Uterus (tissue), 4 donors: ENCODE data around the gene GGTA1. TPM values are rescaled to one million over a fixed set of nuclear protein-coding genes. Genes with fewer than 3 reads are reported as not detected.

Experiments used
- DNase-seq, 2 donors: peaks; one replicate each; pipeline ENCODE4 v3.0.0-alpha.2; 2019 to 2020
- H3K27ac ChIP-seq, 2 donors: fragments of 200-600 bp; sonication (generic); 1 replicate in 1 of 2; 2 replicates in 1 of 2; pipeline ENCODE4 v1.5.1; 2016 to 2018
- H3K27me3 ChIP-seq, 2 donors: fragments of 200-600 bp; sonication (generic); one replicate each; pipeline ENCODE4 v1.5.1; 2018 to 2019; ENCODE audit warnings: control low read depth in 1 of 2
- H3K36me3 ChIP-seq, 2 donors: fragments of 200-600 bp; sonication (generic); one replicate each; pipeline ENCODE4 v1.5.1; 2019; ENCODE audit warnings: control low read depth in 1 of 2
- H3K4me1 ChIP-seq, 2 donors: fragments of 200-600 bp; sonication (generic); one replicate each; pipeline ENCODE4 v1.5.1; 2018 to 2019; ENCODE audit warnings: control low read depth in 1 of 2
- H3K4me3 ChIP-seq, 2 donors: fragments of 200-600 bp; sonication (generic); 1 replicate in 1 of 2; 2 replicates in 1 of 2; pipeline ENCODE4 v1.5.1; 2018 to 2019; ENCODE audit warnings: mild to moderate bottlenecking in 1 of 2
- H3K9me3 ChIP-seq, 2 donors: fragments of 200-600 bp; sonication (generic); one replicate each; pipeline ENCODE4 v1.5.1; 2019; ENCODE audit warnings: control low read depth in 1 of 2
- POLR2A ChIP-seq, 2 donors: fragments of 450-650 bp; IDR thresholded peaks; one replicate each; pipeline ENCODE4 v1.6.1; 2016; ENCODE audit warnings: antibody characterized with exemption in 2 of 2, mild to moderate bottlenecking in 1 of 2, moderate library complexity in 1 of 2
- intact Hi-C: fragments of 100-400 bp; cut with DNase I; formaldehyde crosslinking; loops from one replicate; pipeline ENCODE4 v1.15.1; 2023; ENCODE audit warnings: low total_unique reads
- total RNA-seq, 4 donors: library from RNA; depleted of rRNA in 3 of 4; stranded (reverse); fragments of >200 nt in 3 of 4; gene quantifications; one replicate each; pipeline versions ENCODE4 v1.1.0 to v1.2.4, GENCODE V29; 2014 to 2023
- TF ChIP-seq, protein P1 (sequence below), 4 experiments: fragments of 200-600 bp in 2 of 4; fragments of 450-650 bp in 2 of 4; sonication (generic) in 2 of 4; IDR thresholded peaks; one replicate each; pipeline ENCODE4 v1.5.1; 2016 to 2019; ENCODE audit warnings: antibody characterized with exemption in 4 of 4, mild to moderate bottlenecking in 2 of 4, moderate library complexity in 1 of 4
- donor health status: DM: yes; HTN: yes; CAD: no.

GGTA1 gene
- total RNA-seq, 4 donors from 2014 or later, result 0.77 to 16.3 (median 6.0) TPM

DNA sequence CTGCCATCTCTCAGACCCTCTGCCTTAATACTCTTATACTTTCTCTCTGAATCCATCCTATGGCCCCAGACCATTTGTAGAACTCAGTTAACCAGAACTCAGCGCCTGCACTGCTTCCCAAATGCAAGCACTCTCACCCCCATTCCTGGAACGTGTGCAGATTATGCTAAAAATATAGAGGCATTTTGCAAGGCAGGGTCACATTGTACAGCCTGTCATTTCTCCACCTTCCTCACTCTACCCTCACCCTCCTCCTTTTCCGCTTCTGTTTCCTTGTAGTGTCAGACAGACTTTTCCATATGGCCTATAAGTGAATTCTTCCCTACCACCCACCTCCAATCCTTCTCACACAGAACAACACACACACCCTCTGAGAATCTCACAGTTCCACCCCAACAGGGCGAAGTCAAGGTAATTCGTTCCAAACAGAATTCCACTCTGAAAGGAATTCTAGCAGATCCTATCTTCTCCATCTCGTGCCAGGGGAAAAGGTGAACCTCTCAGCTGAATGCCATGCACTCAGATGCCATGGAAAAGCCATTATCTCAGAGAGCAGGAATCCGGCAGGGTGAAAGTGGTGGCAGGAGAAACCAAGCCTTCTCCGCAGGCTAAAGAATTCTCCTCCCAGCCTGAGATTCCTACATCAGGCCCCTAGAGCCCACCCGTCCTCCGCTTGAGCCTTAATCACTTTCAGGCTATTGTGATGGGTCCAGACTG lies 25.3 kb downstream of the GGTA1 start:
- TF ChIP-seq, protein P1, sequence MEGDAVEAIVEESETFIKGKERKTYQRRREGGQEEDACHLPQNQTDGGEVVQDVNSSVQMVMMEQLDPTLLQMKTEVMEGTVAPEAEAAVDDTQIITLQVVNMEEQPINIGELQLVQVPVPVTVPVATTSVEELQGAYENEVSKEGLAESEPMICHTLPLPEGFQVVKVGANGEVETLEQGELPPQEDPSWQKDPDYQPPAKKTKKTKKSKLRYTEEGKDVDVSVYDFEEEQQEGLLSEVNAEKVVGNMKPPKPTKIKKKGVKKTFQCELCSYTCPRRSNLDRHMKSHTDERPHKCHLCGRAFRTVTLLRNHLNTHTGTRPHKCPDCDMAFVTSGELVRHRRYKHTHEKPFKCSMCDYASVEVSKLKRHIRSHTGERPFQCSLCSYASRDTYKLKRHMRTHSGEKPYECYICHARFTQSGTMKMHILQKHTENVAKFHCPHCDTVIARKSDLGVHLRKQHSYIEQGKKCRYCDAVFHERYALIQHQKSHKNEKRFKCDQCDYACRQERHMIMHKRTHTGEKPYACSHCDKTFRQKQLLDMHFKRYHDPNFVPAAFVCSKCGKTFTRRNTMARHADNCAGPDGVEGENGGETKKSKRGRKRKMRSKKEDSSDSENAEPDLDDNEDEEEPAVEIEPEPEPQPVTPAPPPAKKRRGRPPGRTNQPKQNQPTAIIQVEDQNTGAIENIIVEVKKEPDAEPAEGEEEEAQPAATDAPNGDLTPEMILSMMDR (IDR thresholded peaks at IDR 0.05), result no peak
- no peak for TF ChIP-seq POLR2A (IDR thresholded peaks at IDR 0.05)
- DNase-seq, result no peak
- H3K27me3 ChIP-seq, result no peaks in the 10 kb centered on the region
- no peaks in the 10 kb centered on the region for H3K4me1 ChIP-seq
- no peaks in the 10 kb centered on the region for H3K36me3 ChIP-seq
- no peak overlapping the region for H3K4me3 ChIP-seq
- H3K9me3 ChIP-seq, result no peaks in the 10 kb centered on the region
- no peak overlapping the region for H3K27ac ChIP-seq
- intact Hi-C loops, result no loop called here

DNA sequence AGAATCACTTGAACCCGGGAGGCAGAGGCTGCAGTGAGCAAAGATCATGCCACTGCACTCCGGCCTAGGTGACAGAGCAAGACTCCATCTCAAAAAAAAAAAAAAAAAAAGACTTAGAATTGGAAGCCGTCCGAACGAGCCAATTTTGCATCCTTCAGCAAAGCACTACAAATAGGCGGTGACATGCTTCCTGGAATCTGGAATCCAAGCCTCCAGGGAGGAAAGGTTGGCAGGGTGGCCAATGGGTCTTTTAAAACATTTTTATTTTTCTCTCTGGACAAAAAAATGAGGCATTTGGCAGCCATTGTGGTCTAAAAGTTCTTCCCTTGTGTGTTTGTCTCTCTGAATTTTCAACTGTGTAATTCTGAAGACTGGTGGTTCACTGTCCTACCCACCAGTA lies 26.4 kb downstream of the GGTA1 start:
- Histone ChIP-seq H3K9me3 (no peaks in the 10 kb centered on the region), H3K4me1 (no peaks in the 10 kb centered on the region), H3K4me3 (no peak overlapping the region), H3K36me3 (no peaks in the 10 kb centered on the region), H3K27me3 (no peaks in the 10 kb centered on the region), H3K27ac (no peak overlapping the region)
- TF ChIP-seq, protein P1 (IDR thresholded peaks at IDR 0.05), result no peak
- no peak for TF ChIP-seq POLR2A (IDR thresholded peaks at IDR 0.05)
- intact Hi-C loops, result no loop called here
- no peak for DNase-seq

DNA sequence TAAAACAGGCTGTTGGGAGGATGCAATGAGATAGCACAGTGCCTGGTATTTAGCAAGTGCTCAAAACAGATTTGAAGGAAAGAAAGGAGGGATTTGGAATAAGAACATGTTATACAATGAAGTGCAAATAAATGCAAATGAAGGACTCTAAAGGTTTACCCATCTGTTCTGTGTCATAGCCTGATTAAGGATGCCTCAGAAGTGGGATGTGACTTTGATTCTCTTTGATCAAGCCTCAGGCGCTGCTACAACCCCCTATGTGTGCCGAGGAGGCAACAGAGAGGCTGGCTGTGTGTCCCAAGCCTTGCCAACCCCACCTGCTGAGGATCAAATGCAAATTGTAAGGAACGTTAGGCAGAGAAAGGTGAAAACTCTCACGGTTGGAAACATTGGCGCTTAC lies 27.2 kb downstream of the GGTA1 start:
- no peaks in the 10 kb centered on the region for H3K4me1 ChIP-seq
- no peaks in the 10 kb centered on the region for H3K27me3 ChIP-seq
- H3K9me3 ChIP-seq, result no peaks in the 10 kb centered on the region
- TF ChIP-seq POLR2A (IDR thresholded peaks at IDR 0.05), result no peak
- TF ChIP-seq, protein P1 (IDR thresholded peaks at IDR 0.05), result no peak
- H3K36me3 ChIP-seq, result no peaks in the 10 kb centered on the region
- no peak overlapping the region for H3K27ac ChIP-seq
- no peak for DNase-seq
- H3K4me3 ChIP-seq, result no peak overlapping the region
- intact Hi-C loops, result no loop called here

DNA sequence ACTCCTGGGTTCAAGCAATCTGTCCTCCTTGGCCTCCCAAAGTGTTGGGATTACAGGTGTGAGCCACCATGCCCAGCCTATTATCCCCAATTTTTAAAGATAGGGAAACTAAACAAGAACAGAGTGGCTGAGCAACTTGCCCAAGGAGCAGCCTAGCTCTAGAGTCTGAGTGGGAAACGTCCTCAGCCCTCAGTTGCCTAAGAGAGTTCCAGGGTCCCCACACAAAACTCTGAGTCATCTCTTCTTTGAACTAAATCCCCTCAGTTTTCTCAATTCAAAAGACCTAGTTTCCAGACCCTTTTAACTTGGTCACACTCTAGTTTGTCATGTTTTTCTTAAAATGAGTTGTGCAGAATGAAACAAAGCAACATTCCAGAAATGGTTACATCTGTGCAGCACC lies 33.5 kb downstream of the GGTA1 start:
- Histone ChIP-seq H3K4me1 (no peaks in the 10 kb centered on the region), H3K4me3 (no peak overlapping the region), H3K27ac (no peak overlapping the region)

DNA sequence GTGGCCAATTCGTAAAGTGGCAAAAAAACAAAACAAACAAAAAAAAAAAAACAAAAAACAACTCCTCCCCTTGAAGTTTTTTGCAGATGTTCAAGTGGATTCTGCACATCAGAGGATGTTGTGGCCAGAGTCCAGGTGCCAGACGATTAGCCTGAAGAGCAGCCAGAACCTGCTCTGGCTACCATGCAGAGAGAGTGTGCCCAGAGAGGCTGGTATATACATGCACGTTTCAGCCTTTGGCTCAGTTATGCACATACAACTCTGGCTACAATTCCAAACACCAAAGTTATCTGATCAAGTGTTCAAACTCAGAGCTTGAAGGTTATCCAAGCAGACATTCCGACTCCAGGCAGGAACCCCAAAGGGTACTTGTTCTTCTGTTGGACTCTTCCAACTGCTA lies 34.7 kb downstream of the GGTA1 start:
- H3K4me3 ChIP-seq, result no peak overlapping the region
- H3K9me3 ChIP-seq, result no peaks in the 10 kb centered on the region
- H3K36me3 ChIP-seq, result no peaks in the 10 kb centered on the region
- DNase-seq, result no peak
- no peak for TF ChIP-seq POLR2A (IDR thresholded peaks at IDR 0.05)
- TF ChIP-seq, protein P1 (IDR thresholded peaks at IDR 0.05), result no peak
- no peaks in the 10 kb centered on the region for H3K27me3 ChIP-seq
- no peaks in the 10 kb centered on the region for H3K4me1 ChIP-seq
- intact Hi-C loops, result no loop called here
- no peak overlapping the region for H3K27ac ChIP-seq

More for the DNA sequence above, 33.5 kb downstream of the GGTA1 start:
- H3K36me3 ChIP-seq, result no peaks in the 10 kb centered on the region
- H3K27me3 ChIP-seq, result no peaks in the 10 kb centered on the region
- H3K9me3 ChIP-seq, result no peaks in the 10 kb centered on the region
- DNase-seq, result no peak
- intact Hi-C loops, result no loop called here
- TF ChIP-seq, protein P1 (IDR thresholded peaks at IDR 0.05), result no peak
- no peak for TF ChIP-seq POLR2A (IDR thresholded peaks at IDR 0.05)
